GM18873 (cell line): ENCODE data around the gene ZNF230.

Experiments used
- ATAC-seq: cut with Tn5 transposase; IDR thresholded peaks from one replicate; pipeline ENCODE4 v1.9.1; 2021; ENCODE audit warnings: mild to moderate bottlenecking, moderate library complexity, moderate number of reproducible peaks; ENCODE audit not compliant: unreplicated experiment, low FRiP score

The ZNF230 gene

DNA sequence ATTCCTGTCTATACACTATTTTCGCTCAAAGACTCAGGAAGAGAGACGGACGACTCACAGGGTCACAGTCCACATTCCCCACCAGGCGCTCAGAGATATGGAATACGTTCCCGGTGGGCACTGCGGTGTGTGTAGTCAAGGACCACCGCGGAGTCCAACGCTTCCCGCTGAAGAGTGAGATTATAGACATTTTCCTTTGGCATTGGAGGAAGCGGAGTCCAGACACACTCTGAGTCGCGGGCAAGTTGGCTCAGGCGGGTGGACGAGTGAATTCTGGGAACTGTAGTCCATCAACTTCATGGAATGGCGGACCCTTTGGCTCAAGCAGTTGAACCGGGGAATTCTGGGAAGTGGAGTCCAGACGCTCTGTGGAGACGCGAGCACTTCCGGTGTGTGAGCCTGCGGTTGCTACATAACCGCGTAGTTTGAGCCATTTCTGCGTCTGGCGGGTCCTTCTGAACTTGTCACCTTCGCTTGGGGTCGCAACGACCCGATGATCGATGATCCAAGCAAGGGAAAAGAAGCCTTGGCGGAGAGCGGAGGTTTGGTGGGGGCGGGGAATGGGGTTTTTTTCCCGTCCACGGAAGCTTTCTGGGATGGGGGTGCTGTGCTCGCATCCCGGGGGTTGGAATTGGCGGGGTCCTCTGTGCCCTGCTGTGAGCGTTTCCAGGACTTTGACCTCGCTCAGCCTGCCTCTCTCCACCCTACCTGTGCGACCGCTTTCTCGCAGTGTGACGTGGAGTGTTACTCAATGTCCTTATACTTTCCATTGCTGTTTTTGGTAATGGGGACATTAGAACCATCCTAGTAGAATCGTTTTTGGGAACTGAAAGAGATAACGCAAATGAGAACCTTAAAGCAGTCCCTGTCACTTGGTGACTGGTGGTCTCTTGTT, at the start of gene ZNF230:
Gene ZNF230, plus strand, starts transcription at position 392 of the 895 bp plus-strand sequence. CDS start 4,122 bp downstream, outside the sequence.
- ATAC-seq = peak; percentile 76

DNA sequence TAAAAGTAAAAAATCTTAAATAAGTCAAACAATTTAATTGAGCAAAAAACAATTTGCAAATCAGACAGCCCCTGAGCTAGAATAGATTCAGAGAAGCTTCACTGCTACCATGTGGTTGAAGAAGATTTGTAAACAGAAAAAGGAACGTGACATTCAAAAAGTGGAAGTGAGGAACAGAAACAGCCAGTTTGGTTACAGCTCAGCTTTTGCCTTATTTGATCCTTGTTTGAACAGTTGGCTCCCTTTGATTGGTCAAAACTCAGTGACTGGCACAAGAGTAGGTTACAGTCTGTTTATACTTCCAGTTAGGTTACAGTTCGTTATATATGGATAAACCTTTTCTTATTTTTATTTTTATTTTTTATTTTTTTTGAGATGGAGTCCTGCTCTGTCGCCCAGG, 45.9 kb upstream of the ZNF230 start:
- no peak for ATAC-seq

DNA sequence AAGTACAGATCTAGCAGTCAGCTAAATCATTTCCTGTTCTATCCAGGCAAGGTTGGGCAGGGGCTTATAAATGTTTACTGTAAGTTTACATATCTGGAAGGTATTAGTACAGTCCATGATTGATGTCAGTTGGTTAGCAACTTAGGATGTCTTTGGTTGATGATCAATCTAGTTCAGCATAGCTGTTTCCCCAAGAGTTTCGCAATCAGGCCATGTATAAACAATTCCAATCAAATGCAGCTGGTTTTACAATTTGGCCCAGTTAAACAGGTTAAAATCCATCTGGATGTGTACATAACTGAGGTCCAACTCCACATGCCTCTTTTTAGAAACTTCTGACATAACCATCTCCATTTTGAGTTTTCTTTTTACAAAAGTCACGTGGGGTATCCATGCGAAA, 44.9 kb upstream of the ZNF230 start:
- ATAC-seq = no peak

DNA sequence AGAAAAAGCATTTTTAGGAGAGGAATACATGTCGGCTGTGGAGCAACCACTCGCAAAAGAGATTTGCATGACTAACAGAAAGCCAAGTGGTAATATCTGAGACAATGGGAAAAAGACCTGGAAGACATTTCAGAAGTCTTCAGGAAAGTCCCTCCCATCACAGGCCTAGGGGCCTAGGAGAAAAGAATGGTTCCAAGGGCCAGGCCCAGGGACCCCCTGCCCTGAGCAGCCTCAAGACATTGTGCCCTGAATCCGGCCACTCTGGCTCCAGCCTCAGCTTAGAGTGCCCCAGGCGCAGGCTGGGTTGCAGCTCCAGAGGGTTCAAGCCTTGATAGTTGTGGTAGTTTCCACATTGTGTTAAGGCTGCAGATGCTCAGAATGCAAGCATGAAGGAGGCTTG, 42.3 kb upstream of the ZNF230 start:
- no peak for ATAC-seq

DNA sequence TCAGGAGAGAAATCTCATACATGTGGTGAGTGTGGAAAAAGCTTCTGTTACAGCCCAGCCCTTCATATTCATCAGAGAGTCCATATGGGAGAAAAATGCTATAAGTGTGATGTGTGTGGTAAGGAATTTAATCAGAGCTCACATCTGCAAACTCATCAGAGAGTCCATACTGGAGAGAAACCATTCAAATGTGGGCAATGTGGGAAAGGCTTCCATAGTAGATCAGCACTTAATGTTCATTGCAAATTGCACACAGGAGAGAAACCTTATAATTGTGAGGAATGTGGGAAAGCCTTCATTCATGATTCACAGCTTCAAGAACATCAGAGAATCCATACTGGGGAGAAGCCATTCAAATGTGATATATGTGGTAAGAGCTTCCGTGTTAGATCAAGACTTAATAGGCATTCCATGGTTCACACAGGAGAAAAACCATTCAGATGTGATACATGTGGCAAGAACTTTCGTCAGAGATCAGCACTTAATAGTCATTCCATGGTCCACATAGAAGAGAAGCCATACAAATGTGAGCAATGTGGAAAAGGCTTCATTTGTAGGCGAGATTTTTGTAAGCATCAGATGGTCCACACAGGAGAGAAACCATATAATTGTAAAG, 36.6 kb upstream of the ZNF230 start:
- ATAC-seq = no peak

DNA sequence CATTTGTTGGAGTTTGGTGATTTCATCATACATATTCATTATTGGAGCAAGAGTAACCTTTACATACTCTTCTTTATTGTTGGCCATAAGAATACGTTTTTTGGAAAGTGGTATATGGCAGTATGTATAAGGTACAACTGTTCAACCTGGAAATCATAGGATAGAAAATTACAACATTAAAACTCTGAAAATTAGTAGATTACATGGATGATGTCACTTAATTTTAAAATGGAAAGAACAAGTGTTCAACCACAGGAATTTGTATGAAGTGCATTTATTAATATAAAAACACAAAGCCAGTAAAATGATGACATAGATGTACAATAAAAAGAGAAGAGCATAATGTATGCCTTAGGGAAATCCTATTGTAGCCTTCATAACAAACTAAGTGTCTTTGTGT, 26.0 kb upstream of the ZNF230 start:
- no peak for ATAC-seq

DNA sequence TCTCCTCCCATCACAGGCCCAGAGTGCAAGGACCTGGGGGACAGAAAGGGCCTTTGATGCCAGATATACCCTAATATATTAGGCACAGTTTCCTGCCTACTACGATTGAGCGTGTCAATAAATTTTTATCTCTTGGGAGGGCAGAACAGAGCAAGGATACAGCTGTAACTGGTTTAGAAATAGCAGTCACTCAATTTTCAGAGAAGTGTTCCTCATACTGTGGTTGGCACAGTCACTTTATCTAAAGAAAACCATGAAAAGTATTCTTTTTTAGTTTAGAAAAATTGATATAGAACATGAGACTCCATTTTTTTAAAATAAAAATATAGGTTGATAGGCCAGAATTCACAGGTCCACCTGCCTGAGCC, 19.2 kb upstream of the ZNF230 start:
- ATAC-seq = no peak

DNA sequence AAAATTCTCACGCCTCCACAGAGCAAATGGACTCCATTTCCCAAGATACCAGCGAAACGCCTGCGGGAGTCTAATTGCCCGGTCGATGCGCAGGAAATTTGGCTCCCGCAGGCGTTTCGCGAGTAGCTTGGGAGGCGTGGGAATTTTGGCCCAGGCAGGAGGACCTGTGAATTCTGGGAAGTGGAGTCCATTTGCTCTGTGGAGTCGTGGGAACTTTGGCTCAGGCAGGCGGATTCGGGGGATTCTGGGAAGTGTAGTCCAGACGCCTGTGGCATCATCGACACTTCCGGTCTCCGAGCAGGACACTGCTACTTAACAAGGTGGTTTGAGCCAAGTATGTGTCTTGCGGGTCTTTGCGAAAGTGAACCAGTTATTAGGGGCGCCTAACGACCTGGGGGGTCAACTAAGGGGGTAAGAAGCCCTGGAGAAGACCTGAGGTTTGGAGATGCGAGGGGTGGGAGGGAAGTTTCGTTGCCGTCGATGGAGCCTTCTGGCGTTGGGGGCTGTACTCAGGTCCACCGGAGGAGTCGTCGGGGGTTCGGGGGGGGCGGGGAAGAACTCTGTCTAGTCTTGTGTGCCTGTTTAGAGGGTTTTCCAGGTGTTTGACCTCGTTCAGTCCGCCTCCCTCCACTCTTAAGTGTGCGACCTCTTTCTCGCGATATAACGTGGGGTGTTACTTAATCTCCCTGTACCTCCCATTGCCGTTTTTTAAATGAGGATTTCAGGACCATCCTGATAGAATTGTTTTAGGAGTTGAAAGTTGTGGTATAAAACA, 18.7 kb upstream of the ZNF230 start, which contains the start of gene ZNF155:
Gene ZNF155, plus strand, starts transcription at position 277 of the 775 bp plus-strand sequence. CDS start 4,356 bp downstream, outside the sequence.
- no peak for ATAC-seq

DNA sequence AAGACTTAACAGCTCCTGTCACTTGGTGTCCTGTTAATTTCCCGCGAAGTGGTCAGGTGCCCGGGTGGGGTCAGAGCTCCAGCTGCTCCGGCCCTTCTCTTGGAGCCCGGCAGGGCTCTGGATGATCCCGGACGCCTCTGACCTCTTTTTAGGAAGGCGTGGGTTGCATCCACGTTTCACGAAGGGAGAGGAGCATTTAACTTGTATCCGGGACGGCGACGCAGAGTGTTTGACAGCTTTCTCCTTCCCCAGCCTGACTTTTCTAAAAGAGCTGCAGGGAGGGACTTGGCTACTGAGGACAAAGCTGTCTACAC, 18.1 kb upstream of the ZNF230 start:
- ATAC-seq = no peak

DNA sequence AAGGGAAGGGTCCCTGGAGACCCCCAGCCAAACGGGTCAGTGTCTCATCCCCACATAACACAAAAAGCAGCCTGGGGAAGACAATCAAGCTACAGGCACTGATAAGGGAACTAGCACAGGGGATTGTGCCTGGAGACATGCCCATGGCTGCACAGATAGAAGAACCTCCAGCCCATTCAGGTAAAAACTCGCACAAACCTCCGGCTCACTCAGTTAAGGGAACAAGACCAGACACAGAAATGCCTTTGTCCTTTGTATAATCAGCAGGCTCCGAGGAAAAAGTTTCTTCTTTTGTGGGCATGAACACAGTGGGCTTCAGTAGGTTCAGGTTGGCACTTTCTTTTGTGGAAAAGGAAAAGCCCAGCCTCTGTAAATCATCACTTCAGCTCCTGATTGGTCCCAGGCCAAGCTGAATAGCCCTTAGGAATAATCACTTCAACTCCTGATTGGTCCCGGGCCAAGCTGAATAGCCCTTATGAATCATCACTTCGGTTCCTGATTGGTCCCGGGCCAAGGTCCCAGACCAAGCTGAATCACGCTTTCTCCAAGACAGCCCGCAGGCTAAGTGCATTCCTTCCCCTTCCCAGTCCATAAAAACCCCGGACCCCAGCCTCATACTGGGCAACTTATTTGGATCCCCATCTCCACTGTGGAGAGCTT, 5.0 kb upstream of the ZNF230 start:
- no peak for ATAC-seq

DNA sequence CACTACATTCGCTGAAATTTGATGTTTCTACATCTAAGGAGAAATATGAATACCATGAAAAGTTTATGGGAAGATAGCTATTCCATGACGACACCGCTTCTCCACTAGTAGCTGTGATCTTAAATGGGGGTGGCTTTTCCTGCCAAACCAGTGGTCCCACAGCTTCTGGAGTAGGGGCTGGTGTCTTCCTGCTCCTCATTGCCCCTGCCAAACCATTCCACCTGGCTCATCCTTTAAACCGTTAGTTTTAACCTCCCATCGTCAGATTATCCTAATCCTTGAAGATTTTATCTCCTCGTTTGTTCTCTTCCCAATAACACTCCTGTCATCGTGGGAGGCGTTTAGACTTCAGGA, 568 bp upstream of the ZNF230 start:
- no peak for ATAC-seq

DNA sequence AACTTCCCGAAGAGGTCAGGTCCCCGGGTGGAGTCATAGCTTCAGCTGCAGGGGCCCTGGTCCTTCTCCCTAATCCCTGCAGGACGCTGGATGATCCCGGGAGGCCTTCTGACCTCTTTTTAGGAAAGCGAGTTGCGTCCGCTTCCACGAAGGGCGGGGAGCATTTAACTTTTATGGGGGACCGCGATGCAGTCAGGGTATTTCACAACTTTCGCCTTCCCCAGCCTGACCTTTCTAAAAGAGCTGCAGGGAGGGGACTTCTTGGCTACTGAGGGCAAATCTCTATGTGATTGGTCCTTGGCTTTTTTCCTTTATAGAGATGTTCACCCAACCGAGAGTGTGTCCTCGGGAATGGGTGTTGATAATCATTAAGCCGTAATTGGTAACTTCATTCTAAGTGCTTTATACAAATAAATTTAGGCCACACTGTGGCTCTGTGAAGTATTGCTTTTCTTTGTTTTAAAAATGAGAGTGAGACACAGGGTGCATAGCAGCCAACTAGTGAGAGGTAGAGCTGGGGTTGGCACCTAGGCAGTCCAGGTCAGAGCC, 778 bp downstream of the ZNF230 start:
- peak; percentile 17 for ATAC-seq

DNA sequence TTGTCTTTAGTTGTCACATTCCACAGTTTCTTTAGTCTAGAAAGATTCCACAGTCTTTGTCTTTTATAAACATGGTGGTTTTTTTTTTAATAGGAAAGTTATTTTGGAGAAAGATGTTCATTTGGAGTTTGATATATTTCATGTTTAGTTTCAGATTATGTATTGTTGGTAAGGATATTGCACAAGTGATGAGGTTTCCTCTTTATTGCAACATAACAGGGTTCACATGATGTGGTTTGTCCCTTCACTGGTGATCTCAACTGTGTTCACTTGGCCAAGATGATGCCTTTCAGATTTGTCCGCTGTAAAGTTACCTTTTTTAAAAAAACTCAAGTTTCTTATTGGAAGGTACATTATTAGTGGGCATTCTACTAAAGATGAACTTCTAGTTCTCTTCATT, 3.2 kb downstream of the ZNF230 start:
- ATAC-seq = no peak

DNA sequence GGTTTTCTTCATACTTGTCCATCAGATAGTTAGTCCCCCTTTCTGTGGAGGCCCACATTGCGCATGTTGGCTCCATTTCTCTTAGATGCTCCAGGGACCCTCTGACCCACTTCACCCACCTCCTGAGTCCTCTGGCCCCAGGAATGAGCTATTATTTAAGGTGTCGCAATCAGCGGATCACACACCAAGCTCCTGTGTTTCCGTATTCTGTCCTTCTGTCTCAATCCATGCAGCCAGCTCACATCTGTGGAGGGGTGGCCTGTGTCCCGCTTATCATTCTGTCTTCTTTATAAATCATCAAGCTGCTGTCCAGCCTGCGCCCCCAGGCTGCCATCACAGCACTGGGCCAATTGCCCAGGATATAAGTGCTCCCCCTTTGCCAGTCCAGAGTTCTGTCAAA, 4.7 kb downstream of the ZNF230 start:
- ATAC-seq = no peak

DNA sequence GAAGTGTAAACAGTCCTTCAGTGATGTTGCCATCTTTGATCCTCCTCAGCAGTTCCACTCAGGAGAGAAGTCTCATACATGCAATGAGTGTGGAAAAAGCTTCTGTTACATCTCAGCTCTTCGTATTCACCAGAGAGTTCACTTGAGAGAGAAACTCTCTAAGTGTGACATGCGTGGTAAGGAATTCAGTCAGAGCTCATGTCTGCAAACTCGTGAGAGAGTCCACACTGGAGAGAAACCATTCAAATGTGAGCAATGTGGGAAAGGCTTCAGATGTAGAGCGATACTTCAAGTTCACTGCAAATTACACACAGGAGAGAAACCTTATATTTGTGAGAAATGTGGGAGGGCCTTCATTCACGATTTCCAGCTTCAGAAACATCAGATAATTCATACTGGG, 7.7 kb downstream of the ZNF230 start:
- no peak for ATAC-seq

DNA sequence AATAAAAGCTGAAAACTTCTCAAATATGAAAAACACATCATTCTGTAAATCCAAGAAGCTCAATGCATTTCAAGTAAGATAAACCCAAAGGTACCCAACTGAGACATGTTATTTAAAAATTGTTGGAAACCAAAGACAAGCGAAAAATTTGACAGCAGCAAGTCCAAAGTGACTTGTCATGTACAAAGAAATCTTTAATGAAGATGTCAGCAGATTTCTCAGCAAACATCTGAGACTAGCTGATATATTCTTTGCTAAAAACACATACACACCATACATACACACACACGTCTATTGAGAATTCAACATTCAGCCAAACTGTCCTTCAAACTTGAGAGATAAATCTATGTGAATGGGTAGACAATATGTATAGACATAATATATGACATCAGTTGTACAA, 16.7 kb downstream of the ZNF230 start:
- ATAC-seq = no peak

DNA sequence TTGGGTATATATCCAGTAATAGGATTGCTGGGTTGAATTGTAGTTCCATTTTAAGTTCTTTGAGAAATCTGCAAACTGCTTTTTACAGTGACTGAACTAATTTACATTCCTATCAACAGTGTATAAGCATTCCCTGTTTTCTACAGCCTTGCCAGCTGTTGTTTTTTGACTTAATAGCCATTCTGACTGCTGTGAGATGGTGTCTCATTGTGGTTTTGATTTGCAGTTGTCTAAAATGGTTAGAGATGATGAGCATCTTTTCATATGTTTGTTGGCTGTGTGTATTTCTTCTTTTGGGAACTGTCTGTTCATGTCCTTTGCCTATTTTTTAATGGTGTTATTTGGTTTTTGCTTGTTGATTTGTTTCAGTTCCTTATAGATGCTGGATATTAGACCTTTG, 18.5 kb downstream of the ZNF230 start:
- ATAC-seq = no peak

DNA sequence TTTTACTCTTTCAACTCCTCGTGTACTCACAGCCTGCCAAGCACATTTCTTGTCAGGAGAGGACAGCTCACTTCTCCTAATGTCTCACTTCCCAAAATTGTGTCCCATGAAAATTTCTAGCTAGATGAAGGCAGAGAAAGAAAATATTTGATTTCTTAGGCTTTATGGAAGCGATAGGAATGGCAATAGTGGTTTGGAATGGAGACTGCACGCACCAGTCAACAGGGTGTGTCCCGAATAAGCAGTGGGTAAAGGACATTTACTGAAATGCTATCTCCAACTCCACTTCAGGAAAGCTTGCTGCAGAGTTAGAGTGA, 22.1 kb downstream of the ZNF230 start:
- ATAC-seq = no peak

DNA sequence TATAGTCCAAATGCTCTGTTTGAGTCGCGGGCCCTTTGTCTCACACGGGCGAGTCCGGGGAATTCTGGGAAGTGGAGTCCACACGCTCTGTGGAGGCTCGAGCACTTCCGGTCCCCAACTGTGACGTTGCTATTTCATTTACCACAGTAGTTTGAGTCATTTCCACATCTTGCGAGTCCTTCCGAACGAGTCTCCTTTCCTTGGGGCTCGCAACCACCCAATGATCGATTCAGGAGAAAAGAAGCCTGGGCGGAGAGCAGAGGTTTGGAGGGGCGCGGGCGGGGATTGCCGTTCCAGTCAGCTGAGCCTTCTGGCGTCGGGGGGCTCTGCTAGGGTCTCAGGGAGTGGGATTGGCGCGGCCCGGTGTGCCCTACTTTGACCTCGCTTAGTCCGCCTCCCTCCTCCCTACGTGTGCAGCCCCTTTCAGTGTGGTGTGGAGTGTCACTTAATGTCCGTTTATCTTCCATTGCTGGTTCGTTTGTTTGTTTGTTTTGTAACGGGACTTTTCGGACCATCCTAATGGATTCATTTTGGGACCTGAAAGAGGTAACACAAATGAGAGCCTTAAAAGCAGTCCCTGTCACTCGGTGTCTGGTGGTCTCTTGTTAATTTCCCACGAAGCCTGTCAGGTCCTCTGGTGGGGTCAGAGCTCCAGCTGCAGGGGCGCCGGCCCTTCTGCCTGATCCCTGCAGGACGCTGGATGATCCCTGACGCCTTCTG, 22.6 kb downstream of the ZNF230 start, which contains the start of gene ZNF222:
Gene ZNF222, plus strand, starts transcription at position 163 of the 720 bp plus-strand sequence. Its CDS starts 58 bp downstream, at position 221.
- no peak for ATAC-seq

DNA sequence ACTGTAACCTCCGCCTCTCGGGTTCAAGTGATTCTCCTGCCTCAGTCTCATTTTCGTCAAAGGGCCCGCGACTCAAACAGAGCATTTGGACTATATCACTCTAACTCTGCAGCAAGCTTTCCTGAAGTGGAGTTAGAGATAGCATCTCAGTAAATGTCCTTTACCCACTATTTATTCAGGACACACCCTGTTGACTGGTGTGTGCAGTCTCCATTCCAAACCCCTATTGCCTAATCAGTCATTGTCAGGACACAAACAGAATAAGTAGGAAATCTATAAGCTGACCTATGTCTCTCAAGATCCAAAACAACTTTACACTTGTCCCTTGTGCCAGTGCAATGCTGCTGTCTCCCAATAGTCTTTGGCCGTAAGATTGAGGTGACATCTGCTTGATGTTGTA, 23.9 kb downstream of the ZNF230 start:
- no peak for ATAC-seq
